AG08396 (cell line): Measurements from ENCODE around the gene ZNF236.
"Not testable (repeated sequence)": the region's sequence is repeated elsewhere in the genome, so short reads cannot be mapped to it uniquely, and the experiment has no call there.

ENCODE experiments used
- DNase-seq: peaks from one replicate; pipeline ENCODE4 v3.0.0; 2012; ENCODE audit warnings: low spot score, mixed read lengths

Gene ZNF236

GRCh38 chr18:76948345-76948744 is 126.0 kb downstream of the ZNF236 start:
- DNase-seq: no peak

- no peak for DNase-seq
Measured at GRCh38 chr18:76951456-76952247, 129.3 kb downstream of the ZNF236 start.

GRCh38 chr18:76952747-76953146 is 130.4 kb downstream of the ZNF236 start:
- DNase-seq: no peak

GRCh38 chr18:76953156-76953555 is 130.8 kb downstream of the ZNF236 start:
- DNase-seq: no peak

- no peak for DNase-seq
Measured at GRCh38 chr18:76953583-76954233, 131.4 kb downstream of the ZNF236 start.

GRCh38 chr18:76955524-76956170 is 133.3 kb downstream of the ZNF236 start:
- no peak for DNase-seq

GRCh38 chr18:76956648-76957047 is 134.3 kb downstream of the ZNF236 start:
- no peak for DNase-seq

GRCh38 chr18:76957384-76958355 is 135.3 kb downstream of the ZNF236 start:
- no peak for DNase-seq

- no peak for DNase-seq
Measured at GRCh38 chr18:76958692-76959341, 136.5 kb downstream of the ZNF236 start.

- DNase-seq: no peak
Measured at GRCh38 chr18:76959605-76960004, 137.2 kb downstream of the ZNF236 start.

- DNase-seq: no peak
Measured at GRCh38 chr18:76960528-76961035, 138.2 kb downstream of the ZNF236 start.

- DNase-seq: no peak
Measured at GRCh38 chr18:76962851-76963250, 140.5 kb downstream of the ZNF236 start.

- DNase-seq: no peak
Measured at GRCh38 chr18:76963936-76964335, 141.6 kb downstream of the ZNF236 start.

GRCh38 chr18:76965555-76966151 is 143.3 kb downstream of the ZNF236 start:
- not testable (repeated sequence) for DNase-seq

- not testable (repeated sequence) for DNase-seq
Measured at GRCh38 chr18:76967299-76967698, 144.9 kb downstream of the ZNF236 start.

- no peak for DNase-seq
Measured at GRCh38 chr18:76967721-76968472, 145.5 kb downstream of the ZNF236 start.

- DNase-seq: no peak
Measured at GRCh38 chr18:76970770-76971559, 148.6 kb downstream of the ZNF236 start.

- no peak for DNase-seq
Measured at GRCh38 chr18:76972241-76972640, 149.9 kb downstream of the ZNF236 start.
